Fibroblast of lung (primary cell): ENCODE results near the gene MBD6. TPM values are rescaled to one million over a fixed set of nuclear protein-coding genes. Genes with fewer than 3 reads are reported as not detected.

Source experiments
- DNase-seq, 2 donors: peaks; one replicate each; pipeline versions ENCODE4 v3.0.0 to v3.0.0-alpha.2; 2010; ENCODE audit warnings: low read depth in 2 of 2
- H2AFZ ChIP-seq: 2 replicates; pipeline ENCODE4 v1.5.1; 2012; ENCODE audit warnings: low read length, control low read depth, inconsistent platforms
- H3K27ac ChIP-seq: 2 replicates; pipeline ENCODE4 v1.5.1; 2011; ENCODE audit warnings: low read length, control low read depth; ENCODE audit not compliant: insufficient read depth
- H3K27me3 ChIP-seq: 2 replicates; pipeline ENCODE4 v1.5.1; 2011; ENCODE audit warnings: mild to moderate bottlenecking, low read length; ENCODE audit not compliant: control insufficient read depth, insufficient read depth
- H3K36me3 ChIP-seq: 2 replicates; pipeline ENCODE4 v1.5.1; 2011; ENCODE audit warnings: low read length; ENCODE audit not compliant: control insufficient read depth, insufficient read depth
- H3K4me1 ChIP-seq: 2 replicates; pipeline ENCODE4 v1.5.1; 2011; ENCODE audit warnings: low read length; ENCODE audit not compliant: control insufficient read depth, insufficient read depth; ENCODE audit errors: extremely low read depth
- H3K4me2 ChIP-seq: 2 replicates; pipeline ENCODE4 v1.5.1; 2011; ENCODE audit warnings: low read length, control low read depth; ENCODE audit not compliant: insufficient read depth; ENCODE audit errors: extremely low read depth
- H3K4me3 ChIP-seq, 4 experiments: fragments of 200-600 bp in 1 of 4; sonication (generic) in 1 of 4; replicated peaks in 1 of 4; 2 replicates each; pipeline ENCODE4 v1.5.1; 2011 to 2016; ENCODE audit warnings: low read length in 4 of 4, low read depth in 3 of 4, mild to moderate bottlenecking in 3 of 4, control low read depth in 2 of 4, inconsistent platforms in 1 of 4, mixed read lengths in 1 of 4; ENCODE audit not compliant: insufficient read depth in 1 of 4; ENCODE audit errors: control extremely low read depth in 1 of 4
- H3K79me2 ChIP-seq: 2 replicates; pipeline ENCODE4 v1.5.1; 2012; ENCODE audit warnings: mild to moderate bottlenecking, low read length, inconsistent platforms; ENCODE audit not compliant: control insufficient read depth, insufficient read depth
- H3K9ac ChIP-seq: 2 replicates; pipeline ENCODE4 v1.5.1; 2011; ENCODE audit warnings: mild to moderate bottlenecking, low read length, control low read depth; ENCODE audit not compliant: insufficient read depth
- H3K9me3 ChIP-seq: 2 replicates; pipeline ENCODE4 v1.5.1; 2012; ENCODE audit warnings: low read depth, low read length; ENCODE audit not compliant: control insufficient read depth, insufficient read depth
- H4K20me1 ChIP-seq: 2 replicates; pipeline ENCODE4 v1.5.1; 2011; ENCODE audit warnings: low read length; ENCODE audit not compliant: control insufficient read depth, insufficient read depth; ENCODE audit errors: extremely low read depth
- CTCF ChIP-seq, 2 donors: IDR thresholded peaks in 1 of 2; conservative IDR thresholded peaks in 1 of 2; 1 replicate in 1 of 2; 2 replicates in 1 of 2; pipeline ENCODE4 v1.5.1; 2011 to 2012; ENCODE audit warnings: low read length in 2 of 2, control low read depth in 1 of 2, inconsistent platforms in 1 of 2, low read depth in 1 of 2, mild to moderate bottlenecking in 1 of 2
- EZH2 ChIP-seq: IDR thresholded peaks from 2 replicates; pipeline ENCODE4 v1.5.1; 2012; ENCODE audit warnings: low read length, control low read depth, mild to moderate bottlenecking; ENCODE audit errors: missing control alignments
- polyA plus RNA-seq, 2 donors: library from polyadenylated mRNA; depleted of rRNA in 1 of 2; stranded (reverse) in 1 of 2; unstranded in 1 of 2; fragments of >200 nt; gene quantifications; 2 replicates each; pipeline ENCODE4 v1.2.1, GENCODE V29; 2011 to 2012; ENCODE audit warnings: missing spikeins in 1 of 2
- total RNA-seq: library from RNA; depleted of rRNA; stranded (reverse); fragments of >200 nt; gene quantifications from 2 replicates; pipeline ENCODE4 v1.2.1, GENCODE V29; 2014

MBD6 gene
- total and polyA plus RNA-seq, 2 donors (not counting 1 experiment from before 2014, with no cell fraction given): 3.0 to 7.1 TPM

- peaks cover 59% of the 10 kb centered on the region for H3K79me2 ChIP-seq
- H2AFZ ChIP-seq: no peak overlapping the region
- H3K27me3 ChIP-seq: no peaks in the 10 kb centered on the region
- peak overlapping the region; percentile 80 for H3K4me2 ChIP-seq
- H3K9me3 ChIP-seq: no peaks in the 10 kb centered on the region
- H3K4me1 ChIP-seq: peaks cover 32% of the 10 kb centered on the region
- peak; percentile 58 to 59 for DNase-seq
- H3K4me3 ChIP-seq: peak overlapping the region in 1 of 4 experiments; percentile 68
- no peak overlapping the region for H3K9ac ChIP-seq
- peak overlapping the region; percentile 98 for H3K27ac ChIP-seq
- H4K20me1 ChIP-seq: peaks cover 3% of the 10 kb centered on the region
- H3K36me3 ChIP-seq: peaks cover 16% of the 10 kb centered on the region
- TF ChIP-seq CTCF (conservative IDR thresholded peaks at IDR 0.05 in 1 of 2, IDR thresholded peaks at IDR 0.05 in 1 of 2; ENCODE audit: low read depth in 1 of 2, low read length in 2 of 2) (no peak), EZH2 (no peak)
These were observed 1.1 kb upstream of the MBD6 start for GRCh38 chr12:57521525-57522010.

DNA sequence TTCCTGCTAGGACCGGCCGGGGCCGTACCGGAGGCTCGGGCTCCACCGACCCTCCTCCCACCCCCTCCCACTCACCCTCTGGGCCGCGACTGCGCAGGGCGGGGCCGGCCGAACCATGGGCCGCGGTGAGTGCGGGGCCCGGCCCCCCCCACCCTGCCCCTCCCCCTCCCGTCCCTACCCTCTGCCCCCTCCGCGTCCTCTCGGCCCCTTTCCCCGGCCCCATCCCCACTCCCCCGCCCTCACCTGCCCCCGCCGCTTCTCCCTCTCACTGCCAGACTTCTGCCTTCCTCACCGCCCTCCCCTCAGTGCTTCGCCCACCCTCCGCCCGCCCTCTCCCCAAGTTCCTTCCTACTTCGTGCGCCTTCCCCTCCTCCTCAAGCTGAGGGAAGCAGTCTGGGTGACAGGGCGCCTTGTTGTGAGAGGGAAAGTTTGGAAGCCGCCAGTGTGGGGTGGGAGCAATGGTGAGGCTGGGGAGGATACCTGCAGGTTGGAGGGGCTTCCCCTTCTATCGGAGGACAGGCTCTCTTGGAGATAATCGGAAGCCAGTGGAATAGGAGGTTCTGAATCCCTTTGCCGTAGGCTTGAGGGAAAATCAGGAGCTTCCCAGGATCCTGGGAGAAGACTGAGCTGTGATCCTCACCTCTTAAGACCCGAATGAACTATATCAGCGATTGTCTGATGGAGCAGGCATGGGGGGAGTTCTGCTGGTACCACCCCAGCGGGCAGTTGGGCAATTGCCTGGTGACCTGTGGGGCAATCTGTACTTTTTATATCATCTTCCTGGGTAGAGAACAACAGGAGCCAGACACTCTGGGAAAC, 472 bp downstream of the MBD6 start:
- peaks cover 23% of the 10 kb centered on the region for H3K4me1 ChIP-seq
- H3K36me3 ChIP-seq: peaks cover 11% of the 10 kb centered on the region
- no peak for TF ChIP-seq EZH2
- TF ChIP-seq CTCF (conservative IDR thresholded peaks at IDR 0.05 in 1 of 2, IDR thresholded peaks at IDR 0.05 in 1 of 2; ENCODE audit: low read depth in 1 of 2, low read length in 2 of 2): no peak
- H4K20me1 ChIP-seq: peaks cover 3% of the 10 kb centered on the region
- H3K4me3 ChIP-seq: peak overlapping the region; percentile 68 to 91 (median 88)
- H2AFZ ChIP-seq: no peak overlapping the region
- DNase-seq: peak; percentile 54 to 75
- peak overlapping the region; percentile 69 for H3K27ac ChIP-seq
- H3K9me3 ChIP-seq: no peaks in the 10 kb centered on the region
- H3K27me3 ChIP-seq: no peaks in the 10 kb centered on the region
- peak overlapping the region; percentile 89 for H3K4me2 ChIP-seq
- peak overlapping the region; percentile 66 for H3K9ac ChIP-seq
- peaks cover 45% of the 10 kb centered on the region for H3K79me2 ChIP-seq

GRCh38 chr12:57523706-57524614, 1.3 kb downstream of the MBD6 start:
- peaks cover 19% of the 10 kb centered on the region for H3K4me1 ChIP-seq
- H3K4me2 ChIP-seq: peak overlapping the region; percentile 89
- TF ChIP-seq EZH2 (no peak), CTCF (conservative IDR thresholded peaks at IDR 0.05 in 1 of 2, IDR thresholded peaks at IDR 0.05 in 1 of 2; ENCODE audit: low read depth in 1 of 2, low read length in 2 of 2) (no peak)
- no peak overlapping the region for H2AFZ ChIP-seq
- H3K79me2 ChIP-seq: peaks cover 36% of the 10 kb centered on the region
- peak overlapping the region; percentile 65 for H3K9ac ChIP-seq
- H3K27me3 ChIP-seq: no peaks in the 10 kb centered on the region
- DNase-seq: no peak
- no peaks in the 10 kb centered on the region for H4K20me1 ChIP-seq
- H3K4me3 ChIP-seq: peak overlapping the region; percentile 68 to 91 (median 88)
- H3K36me3 ChIP-seq: peaks cover 11% of the 10 kb centered on the region
- H3K27ac ChIP-seq: peak overlapping the region; percentile 69
- no peaks in the 10 kb centered on the region for H3K9me3 ChIP-seq
